IMR-90 (cell line): ENCODE data around the gene P2RY2.

ENCODE experiments used
- CEBPB ChIP-seq: IDR thresholded peaks from 2 replicates; pipeline ENCODE4 v1.6.1; 2012; ENCODE audit warnings: low read depth, low read length, improper control_type of control experiment
- CTCF ChIP-seq: conservative IDR thresholded peaks from 2 replicates; pipeline ENCODE4 v1.5.1; 2012; ENCODE audit warnings: mild to moderate bottlenecking, low read depth, low read length, improper control_type of control experiment
- POLR2A ChIP-seq: IDR thresholded peaks from 2 replicates; pipeline ENCODE4 v1.6.1; 2012; ENCODE audit warnings: mild to moderate bottlenecking, low read depth, low read length
- RAD21 ChIP-seq: IDR thresholded peaks from 2 replicates; pipeline ENCODE4 v1.6.1; 2012; ENCODE audit warnings: low read length, improper control_type of control experiment
- RFX5 ChIP-seq: IDR thresholded peaks from 2 replicates; pipeline ENCODE4 v1.8.0; 2012; ENCODE audit warnings: low read depth, mild to moderate bottlenecking, low read length, moderate library complexity
- SMC3 ChIP-seq: fragments of 150-350 bp; IDR thresholded peaks from 2 replicates; pipeline ENCODE4 v1.6.1; 2016; ENCODE audit warnings: low read depth, mild to moderate bottlenecking, antibody characterized with exemption, low read length, moderate library complexity
- USF2 ChIP-seq: fragments of 150-350 bp; IDR thresholded peaks from 2 replicates; pipeline ENCODE4 v1.6.1; 2017; ENCODE audit warnings: mild to moderate bottlenecking, antibody characterized with exemption, low read length, low read depth

- no peak for TF ChIP-seq CTCF
- TF ChIP-seq RAD21 = no peak
- no peak for TF ChIP-seq RFX5
- no peak for TF ChIP-seq USF2
- TF ChIP-seq POLR2A = no peak
- TF ChIP-seq CEBPB = no peak
- no peak for TF ChIP-seq SMC3
Measured at GRCh38 chr11:73239111-73239521, 21.0 kb downstream of the P2RY2 start.
